ENCODE results near the gene GRIA2. TPM values are rescaled to one million over a fixed set of nuclear protein-coding genes. Genes with fewer than 3 reads are reported as not detected.

Gene GRIA2
- total RNA-seq, 2 donors from 2014 or later, result not detected

- TF ChIP-seq CTCF (IDR thresholded peaks at IDR 0.05), result no peak
- DNase-seq (ENCODE audit: low spot score), result no peak
- no peaks in the 10 kb centered on the region for H3K27me3 ChIP-seq
- H3K4me1 ChIP-seq, result no peaks in the 10 kb centered on the region
- H3K27ac ChIP-seq, result no peak overlapping the region
- H3K36me3 ChIP-seq, result no peaks in the 10 kb centered on the region
- no peak overlapping the region for H3K4me3 ChIP-seq
- no peaks in the 10 kb centered on the region for H3K9me3 ChIP-seq
Observed at GRCh38 chr4:157372154-157372553, 151.6 kb downstream of the GRIA2 start.

GRCh38 chr4:157372567-157372966 lies 152.0 kb downstream of the GRIA2 start:
- no peak for DNase-seq (ENCODE audit: low spot score)
- no peak for TF ChIP-seq CTCF (IDR thresholded peaks at IDR 0.05)
- Histone ChIP-seq H3K27ac (no peak overlapping the region), H3K9me3 (no peaks in the 10 kb centered on the region), H3K36me3 (no peaks in the 10 kb centered on the region), H3K4me1 (no peaks in the 10 kb centered on the region), H3K27me3 (no peaks in the 10 kb centered on the region), H3K4me3 (no peak overlapping the region)

- H3K4me1 ChIP-seq, result no peaks in the 10 kb centered on the region
- no peak for TF ChIP-seq CTCF (IDR thresholded peaks at IDR 0.05)
- DNase-seq (ENCODE audit: low spot score), result no peak
- no peaks in the 10 kb centered on the region for H3K27me3 ChIP-seq
- H3K4me3 ChIP-seq, result no peak overlapping the region
- H3K36me3 ChIP-seq, result no peaks in the 10 kb centered on the region
- H3K9me3 ChIP-seq, result no peaks in the 10 kb centered on the region
- no peak overlapping the region for H3K27ac ChIP-seq
Observed at GRCh38 chr4:157389741-157390140, 169.2 kb downstream of the GRIA2 start.

GRCh38 chr4:157405070-157405469 lies 184.5 kb downstream of the GRIA2 start:
- TF ChIP-seq CTCF (IDR thresholded peaks at IDR 0.05), result no peak
- Histone ChIP-seq H3K4me3 (no peak overlapping the region), H3K27ac (no peak overlapping the region), H3K9me3 (no peaks in the 10 kb centered on the region), H3K27me3 (no peaks in the 10 kb centered on the region), H3K4me1 (no peaks in the 10 kb centered on the region), H3K36me3 (no peaks in the 10 kb centered on the region)
- no peak for DNase-seq (ENCODE audit: low spot score)

Other genes with a start within 250 kb of the GRIA2 start
- 10 to 100 TPM; 17.0 to 17.1 TPM for gene PDGFC, start 248.9 kb upstream of the GRIA2 start, total RNA-seq
- gene GLRB, start 144.6 kb upstream of the GRIA2 start, total RNA-seq, result 10 to 100 TPM; 13.2 to 14.5 TPM

All from right atrium auricular region (tissue), 2 donors.